ENCODE results near the gene ARGLU1.

Gene ARGLU1

GRCh38 chr13:106522898-106523525, 44.9 kb downstream of the ARGLU1 start:
- no peak for DNase-seq

DNA sequence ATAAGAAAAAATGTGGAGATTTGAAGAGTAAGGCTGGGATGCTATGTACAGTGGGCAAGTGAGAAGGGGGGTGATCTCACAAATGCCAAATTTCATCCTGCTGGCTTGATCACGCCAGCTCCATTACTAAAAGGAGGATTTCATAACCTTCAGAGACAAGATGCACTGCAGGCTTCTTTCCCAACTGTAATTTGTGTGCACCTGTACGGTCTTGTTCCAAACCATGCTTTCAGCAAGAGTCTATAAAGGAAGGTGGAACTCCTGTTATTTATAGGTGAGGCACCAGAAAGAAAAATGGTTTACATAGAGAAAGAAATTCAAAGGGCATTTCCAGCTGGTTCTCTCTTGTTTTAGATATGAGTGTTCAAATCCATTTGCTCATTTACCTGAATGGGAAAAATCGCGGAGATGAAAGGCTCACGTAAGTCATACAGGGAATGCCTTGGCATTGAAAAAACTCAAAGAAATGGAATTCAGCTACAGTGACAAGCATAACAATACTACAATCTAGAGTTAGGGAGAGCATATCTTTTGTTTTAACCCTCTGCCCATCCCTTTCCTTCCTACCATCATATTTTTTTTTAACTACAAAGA, 45.7 kb downstream of the ARGLU1 start:
- DNase-seq, result no peak

DNA sequence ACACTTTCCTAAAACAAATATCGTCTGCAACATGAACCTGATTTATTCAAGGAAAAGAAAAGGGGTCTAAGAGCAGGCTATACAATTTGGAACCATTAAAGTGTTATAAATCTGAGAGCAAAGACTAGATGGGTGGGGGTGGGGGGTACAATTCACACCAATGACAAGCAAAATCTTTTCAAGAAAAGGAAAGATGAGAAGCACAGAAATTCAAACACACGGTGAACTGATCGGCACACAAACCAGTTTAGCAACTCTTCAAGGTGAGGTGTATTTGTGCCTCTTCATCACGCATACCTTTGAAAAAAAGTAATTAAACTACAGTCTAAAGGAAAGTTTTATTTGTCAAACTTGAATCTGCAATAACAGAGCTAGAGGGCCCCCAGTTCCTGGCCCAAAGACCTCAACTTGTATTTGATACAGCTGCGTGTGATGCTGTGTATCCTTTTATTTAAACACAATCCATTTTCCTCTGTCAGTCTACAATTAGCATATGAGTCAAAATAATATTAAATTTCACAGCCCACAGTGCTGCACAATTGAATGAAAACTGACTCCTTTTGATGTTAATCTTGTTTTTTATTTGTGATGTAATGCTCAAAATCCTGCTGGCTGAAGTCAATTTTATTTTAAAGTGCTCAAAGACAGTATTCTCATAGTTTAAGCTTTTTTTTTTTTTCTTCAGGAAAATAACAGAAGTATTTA, 46.7 kb downstream of the ARGLU1 start:
- DNase-seq, result no peak

- no peak for DNase-seq
These were observed 47.5 kb downstream of the ARGLU1 start for GRCh38 chr13:106520251-106521054.

DNA sequence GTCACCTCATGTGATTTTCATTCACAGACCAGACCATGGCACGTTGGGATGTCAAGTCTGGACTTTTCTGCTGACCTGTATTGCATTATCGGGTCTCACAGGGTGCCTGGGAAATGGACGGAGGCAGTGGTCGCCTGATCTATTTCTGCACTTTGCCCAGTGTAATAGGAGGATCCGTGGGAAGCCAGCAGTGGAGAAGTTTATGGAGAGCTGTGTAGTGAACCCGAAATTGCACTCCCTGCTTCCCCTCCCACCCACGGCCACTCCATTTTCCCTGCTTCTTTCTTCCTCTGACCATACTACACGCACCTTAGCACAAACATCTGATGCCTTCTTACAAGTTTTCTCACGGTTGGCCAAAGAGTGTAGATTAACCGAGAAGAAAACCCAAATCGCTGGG, 49.4 kb downstream of the ARGLU1 start:
- DNase-seq, result no peak

DNA sequence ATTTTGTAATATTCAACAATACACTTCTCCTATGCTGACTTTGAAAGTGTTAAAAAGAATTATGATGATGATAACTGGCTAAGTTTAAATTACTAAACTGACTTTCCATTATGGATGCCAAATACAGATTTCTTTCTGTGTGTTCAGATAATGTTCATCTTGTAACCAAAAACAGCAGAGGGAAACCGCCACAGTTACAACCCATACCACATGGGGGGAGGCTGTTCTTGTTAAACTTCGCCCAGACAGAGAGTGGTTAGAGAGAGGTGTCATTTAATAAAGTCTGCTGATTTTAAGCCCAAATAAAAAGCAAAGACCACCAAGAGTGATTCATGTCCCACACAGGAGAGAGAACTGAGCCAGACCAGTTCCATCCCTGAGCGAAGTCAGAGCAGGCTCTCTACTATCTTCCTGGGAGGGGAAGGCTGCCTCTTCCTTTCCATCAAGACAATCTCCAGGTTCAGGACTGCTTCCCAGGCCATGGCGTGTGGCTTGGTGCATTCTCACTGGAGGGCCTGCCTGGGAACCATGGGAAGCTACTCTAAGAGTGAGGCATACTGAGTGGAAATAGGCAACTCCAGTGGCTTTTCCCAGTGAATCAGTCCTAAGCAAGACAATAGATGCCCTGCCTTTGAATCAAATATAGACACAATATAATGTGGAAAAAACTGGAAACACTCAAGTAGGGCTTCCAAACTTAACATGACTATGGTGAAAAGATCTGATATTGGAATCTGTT, 50.7 kb downstream of the ARGLU1 start:
- DNase-seq, result no peak

DNA sequence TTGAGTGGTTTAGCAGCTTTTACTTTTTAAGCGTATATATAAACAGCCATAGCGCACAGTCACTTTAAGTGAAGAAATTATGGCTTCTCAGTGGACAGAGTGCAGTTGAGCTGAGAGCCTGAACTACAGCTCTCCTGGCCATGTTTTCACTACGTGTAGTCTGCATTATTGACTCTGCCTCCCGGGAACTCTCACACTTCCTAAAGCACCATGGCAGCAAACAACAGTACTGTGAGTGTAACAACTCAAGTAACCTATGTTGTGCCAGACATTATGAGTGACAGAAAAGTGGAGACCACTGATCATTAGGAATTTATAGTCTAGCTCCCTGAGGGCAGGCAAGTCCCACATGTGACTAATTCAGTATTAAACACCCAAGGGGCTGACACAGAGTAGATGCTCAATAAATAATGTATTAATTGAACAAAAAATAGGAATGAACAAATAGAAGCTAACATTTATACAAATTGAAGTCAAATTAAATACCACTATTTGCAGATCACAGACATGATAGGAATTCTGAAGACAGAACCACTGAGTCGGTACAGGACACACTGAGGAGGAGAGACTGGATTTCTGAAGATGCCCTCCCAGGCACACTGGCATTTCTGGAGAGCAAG, 52.2 kb downstream of the ARGLU1 start:
- no peak for DNase-seq

GRCh38 chr13:106514928-106515634, 52.9 kb downstream of the ARGLU1 start:
- DNase-seq, result no peak

DNA sequence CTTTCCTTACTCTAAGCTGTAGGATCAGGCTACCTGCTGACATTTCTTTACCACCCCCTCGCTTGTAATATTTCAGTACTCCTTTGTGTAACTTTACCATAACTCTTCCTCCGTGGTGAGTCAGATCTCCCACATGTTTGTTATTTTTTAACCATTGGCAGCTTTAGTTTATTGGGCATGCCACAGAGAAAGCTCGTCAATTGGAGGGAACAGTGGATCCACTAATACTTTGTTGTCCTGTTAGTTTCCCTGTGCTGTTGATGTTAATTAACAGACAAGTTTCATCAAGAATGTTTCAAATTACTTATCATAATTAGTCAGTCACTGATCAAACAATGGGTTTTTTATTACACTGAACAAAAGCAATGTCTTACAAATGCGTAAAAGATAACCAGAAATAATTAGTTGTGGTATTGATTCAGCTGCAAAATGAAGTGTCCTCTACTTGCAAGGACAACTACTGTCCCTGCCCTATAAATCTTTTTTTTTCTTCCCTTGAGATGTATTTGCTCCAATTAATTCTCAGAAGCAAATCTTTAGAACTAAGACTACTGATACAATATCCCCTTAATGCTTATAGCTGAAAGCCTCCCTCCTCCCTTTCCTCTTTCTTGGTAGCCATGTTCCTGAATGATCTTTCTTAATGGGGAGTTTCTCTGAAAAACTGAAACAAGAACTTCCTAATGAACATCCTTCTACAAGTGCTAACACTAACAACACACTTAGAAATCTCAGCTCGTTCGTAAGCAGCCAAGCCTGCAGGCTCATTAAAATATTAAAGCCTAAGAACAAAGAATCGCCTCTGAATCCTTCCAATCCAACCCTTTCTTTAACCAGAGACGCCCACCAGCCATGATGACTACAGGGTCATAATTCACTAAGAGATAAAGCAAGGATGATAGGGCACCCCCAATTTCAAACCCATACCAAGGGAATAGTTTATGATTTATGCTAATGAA, 54.6 kb downstream of the ARGLU1 start:
- DNase-seq, result no peak

GRCh38 chr13:106507560-106508274, 60.2 kb downstream of the ARGLU1 start:
- DNase-seq, result no peak

GRCh38 chr13:106506286-106506685, 61.7 kb downstream of the ARGLU1 start:
- DNase-seq, result no peak

DNA sequence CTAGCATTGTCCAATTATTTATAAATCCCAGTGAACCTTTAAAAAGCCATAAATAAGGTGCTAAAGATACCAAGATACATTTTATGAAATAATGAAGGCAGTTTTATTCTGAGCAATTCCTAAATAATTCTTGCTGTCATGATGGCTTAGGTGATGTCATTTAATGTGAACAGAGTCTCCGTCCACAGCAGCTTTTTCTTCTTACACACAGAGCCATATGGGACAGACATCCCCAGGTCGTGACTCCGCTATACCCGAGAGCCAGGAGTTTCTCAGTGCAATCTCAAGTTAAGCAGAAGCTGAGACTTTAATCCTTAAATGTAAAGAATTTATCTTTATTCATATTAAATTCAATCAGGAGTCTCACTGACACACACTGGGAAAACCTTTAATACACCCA, 62.2 kb downstream of the ARGLU1 start:
- DNase-seq, result no peak

DNA sequence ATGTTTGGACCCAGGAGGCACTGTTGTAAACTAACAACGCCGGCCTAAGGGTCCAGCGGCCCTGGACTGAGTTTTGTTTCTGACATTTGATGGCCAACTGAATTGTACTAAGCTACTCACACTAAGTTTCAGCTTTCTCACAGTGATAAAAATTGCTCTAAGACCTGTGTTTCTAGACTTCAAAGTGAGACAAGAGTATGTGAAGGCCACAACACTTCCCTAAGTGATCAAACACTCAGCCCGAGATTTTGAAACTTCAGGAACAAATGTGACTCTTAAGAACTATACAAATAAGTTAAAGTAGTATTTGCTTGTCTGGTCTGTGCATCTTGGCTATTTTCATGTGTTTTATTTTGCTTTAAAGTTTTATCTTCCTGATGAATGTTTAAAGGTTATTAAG, 62.6 kb downstream of the ARGLU1 start:
- no peak for DNase-seq

DNA sequence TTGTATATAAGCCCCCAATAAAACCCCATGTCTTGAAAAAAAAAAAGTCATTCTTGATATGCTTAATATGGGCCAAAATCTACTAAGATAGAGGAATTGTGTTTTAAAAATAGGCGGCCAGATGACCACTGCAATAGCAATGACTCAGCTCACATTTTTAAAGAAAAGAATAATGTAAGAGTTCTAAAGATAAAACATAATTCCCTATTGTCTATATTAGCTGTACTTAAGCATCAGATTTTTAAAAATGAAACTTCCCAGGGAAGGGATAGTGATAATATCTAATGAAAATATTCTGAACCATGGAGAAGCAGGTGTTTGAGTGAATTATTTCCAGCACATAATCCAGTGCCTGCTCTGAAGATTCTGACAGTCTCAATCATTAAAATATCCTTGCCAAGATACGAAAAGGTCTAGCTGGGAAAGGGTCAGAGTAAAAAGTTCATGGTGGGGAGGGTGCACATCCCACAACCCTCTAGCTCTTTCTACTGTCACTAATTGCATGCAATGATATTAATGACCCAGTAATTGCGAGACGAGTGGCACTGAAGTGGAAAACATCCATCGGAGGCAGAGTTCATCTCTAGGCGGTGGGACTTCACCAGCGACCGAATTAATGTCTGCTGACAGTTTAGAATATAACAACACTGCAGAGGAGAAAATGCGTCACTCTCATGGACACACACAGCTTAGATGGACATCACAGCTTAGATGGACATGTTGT, 64.0 kb downstream of the ARGLU1 start:
- DNase-seq, result no peak

DNA sequence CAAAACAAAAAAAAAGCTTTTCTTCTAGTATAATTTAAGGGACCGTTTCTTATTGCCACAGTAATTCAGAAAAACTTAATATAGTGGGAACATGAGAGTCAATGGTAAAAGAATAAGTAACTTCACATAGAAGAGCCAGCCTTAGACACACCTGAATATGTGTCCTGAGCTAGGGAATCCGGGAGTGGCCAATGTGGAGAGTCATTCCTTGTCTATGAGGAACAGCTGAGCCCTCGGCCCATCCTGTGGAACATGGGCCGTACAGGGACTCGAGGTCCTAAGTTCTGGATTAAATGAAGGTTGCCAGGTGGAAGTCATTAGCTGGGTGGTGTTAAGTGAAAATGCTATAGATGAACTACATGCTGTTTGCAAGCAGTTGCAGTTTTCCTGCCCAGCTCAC, 64.7 kb downstream of the ARGLU1 start:
- DNase-seq, result no peak

DNA sequence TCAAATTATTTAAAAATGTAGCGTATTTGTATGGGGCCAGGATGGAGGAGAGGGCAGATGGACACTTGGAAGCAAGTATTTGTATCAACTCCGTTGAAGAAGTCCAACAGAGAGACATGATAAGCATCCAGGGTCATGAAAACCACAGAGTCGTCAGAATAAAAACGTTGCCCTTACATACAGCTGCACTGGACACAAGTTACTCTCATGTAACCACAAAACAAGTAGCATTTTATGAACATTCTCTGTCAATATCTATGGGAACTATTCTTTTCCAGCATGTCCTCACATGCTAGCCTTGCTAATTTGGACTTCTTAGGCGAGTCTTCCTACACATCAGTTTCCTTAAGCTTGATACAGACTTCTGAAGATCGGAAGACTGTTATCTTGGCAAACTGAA, 67.5 kb downstream of the ARGLU1 start:
- DNase-seq, result no peak

GRCh38 chr13:106499896-106500295, 68.0 kb downstream of the ARGLU1 start:
- no peak for DNase-seq

DNA sequence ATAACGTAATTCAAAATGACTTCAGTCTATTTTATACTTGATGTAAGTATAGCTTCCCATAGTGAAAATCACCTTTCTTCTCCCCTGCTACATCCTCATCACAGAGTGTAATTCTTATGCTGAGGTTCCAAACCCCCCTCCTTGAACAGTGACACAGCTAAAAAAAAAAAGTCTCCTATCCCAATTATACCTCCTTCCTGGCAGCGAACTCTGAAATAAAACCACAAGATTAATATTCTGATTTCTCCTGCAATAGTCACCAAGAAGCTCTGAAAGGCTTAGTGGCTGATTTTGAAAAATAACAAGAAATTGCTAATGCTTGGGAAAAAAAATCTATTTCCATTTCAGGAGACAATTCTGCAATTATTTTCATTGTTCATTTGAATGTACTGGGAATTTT, 68.8 kb downstream of the ARGLU1 start:
- no peak for DNase-seq

GRCh38 chr13:106498571-106498970, 69.4 kb downstream of the ARGLU1 start:
- no peak for DNase-seq
